Activated naive CD4-positive, alpha-beta T cell (primary cell): Measurements from ENCODE around the gene ADAMTSL4.
A peak's percentile ranks its signal among the peaks of the same experiment; 100 is the strongest.
"Not testable (repeated sequence)": the region's sequence is repeated elsewhere in the genome, so short reads cannot be mapped to it uniquely, and the experiment has no call there.

Experiments
- DNase-seq, 4 experiments: peaks; one replicate each; lab custom pipeline; 2025; lab: John Stamatoyannopoulos, UW

The ADAMTSL4 gene

GRCh38 chr1:150567341-150567716 lies 18.1 kb downstream of the ADAMTSL4 start:
- DNase-seq: peak in 2 of 4 experiments; percentile 49 to 56

GRCh38 chr1:150567717-150568593 lies 18.7 kb downstream of the ADAMTSL4 start:
- DNase-seq: peak in 2 of 4 experiments; percentile 51 to 52

- DNase-seq: no peak
These were observed 19.4 kb downstream of the ADAMTSL4 start for GRCh38 chr1:150568594-150568966.

GRCh38 chr1:150572918-150573647 lies 23.9 kb downstream of the ADAMTSL4 start:
- DNase-seq: no peak

GRCh38 chr1:150573648-150574071 lies 24.5 kb downstream of the ADAMTSL4 start:
- not testable (repeated sequence) for DNase-seq

- no peak for DNase-seq
These were observed 25.3 kb downstream of the ADAMTSL4 start for GRCh38 chr1:150574260-150575071.

- no peak for DNase-seq
These were observed 25.9 kb downstream of the ADAMTSL4 start for GRCh38 chr1:150575072-150575489.

- no peak for DNase-seq
These were observed 26.5 kb downstream of the ADAMTSL4 start for GRCh38 chr1:150575518-150576366.

GRCh38 chr1:150576367-150576711 lies 27.1 kb downstream of the ADAMTSL4 start:
- no peak for DNase-seq

GRCh38 chr1:150576794-150577556 lies 27.8 kb downstream of the ADAMTSL4 start:
- DNase-seq: no peak

- DNase-seq: no peak
These were observed 28.5 kb downstream of the ADAMTSL4 start for GRCh38 chr1:150577557-150578271.

GRCh38 chr1:150578272-150579109 lies 29.3 kb downstream of the ADAMTSL4 start:
- peak in 1 of 4 experiments; percentile 26 for DNase-seq

- DNase-seq: peak; percentile 43 to 76 (median 62)
These were observed 30.1 kb downstream of the ADAMTSL4 start, which contains the start of gene MCL1 for GRCh38 chr1:150579110-150579944. Gene MCL1, minus strand, starts transcription at chr1:150579610. Its CDS starts 80 bp downstream, at chr1:150579530.

GRCh38 chr1:150579945-150580642 lies 30.9 kb downstream of the ADAMTSL4 start:
- DNase-seq: no peak

- DNase-seq: not testable (repeated sequence)
These were observed 31.8 kb downstream of the ADAMTSL4 start for GRCh38 chr1:150580966-150581365.

GRCh38 chr1:150581437-150581836 lies 32.2 kb downstream of the ADAMTSL4 start:
- DNase-seq: not testable (repeated sequence)

GRCh38 chr1:150581962-150582361 lies 32.8 kb downstream of the ADAMTSL4 start:
- DNase-seq: not testable (repeated sequence)
